Embryonic facial prominence (tissue), 1 donor: ENCODE results near the gene PLEK.

Experiments
- DNase-seq: peaks from one replicate; pipeline ENCODE4 v3.0.0-alpha.2; 2016; ENCODE audit errors: extremely low spot score

The PLEK gene

GRCh38 chr2:68415521-68415920, 50.4 kb downstream of the PLEK start:
- no peak for DNase-seq

GRCh38 chr2:68416081-68416675, 51.1 kb downstream of the PLEK start:
- no peak for DNase-seq

GRCh38 chr2:68417926-68418325, 52.8 kb downstream of the PLEK start:
- DNase-seq, result no peak

- DNase-seq, result no peak
Observed at GRCh38 chr2:68418419-68418818, 53.3 kb downstream of the PLEK start.

GRCh38 chr2:68418855-68419254, 53.8 kb downstream of the PLEK start:
- no peak for DNase-seq

- no peak for DNase-seq
Observed at GRCh38 chr2:68420254-68420910, 55.3 kb downstream of the PLEK start.

GRCh38 chr2:68423966-68424650, 59.0 kb downstream of the PLEK start:
- no peak for DNase-seq

- DNase-seq, result no peak
Observed at GRCh38 chr2:68425503-68425902, 60.4 kb downstream of the PLEK start.

- DNase-seq, result no peak
Observed at GRCh38 chr2:68426446-68426845, 61.4 kb downstream of the PLEK start.

- DNase-seq, result no peak
Observed at GRCh38 chr2:68426848-68427579, 61.9 kb downstream of the PLEK start.

- no peak for DNase-seq
Observed at GRCh38 chr2:68428126-68428525, 63.0 kb downstream of the PLEK start.

GRCh38 chr2:68428746-68429145, 63.7 kb downstream of the PLEK start:
- no peak for DNase-seq

- no peak for DNase-seq
Observed at GRCh38 chr2:68429311-68429826, 64.3 kb downstream of the PLEK start.

GRCh38 chr2:68431316-68431972, 66.4 kb downstream of the PLEK start:
- no peak for DNase-seq

- no peak for DNase-seq
Observed at GRCh38 chr2:68432696-68433658, 67.9 kb downstream of the PLEK start.

GRCh38 chr2:68434981-68435380, 69.9 kb downstream of the PLEK start:
- no peak for DNase-seq

GRCh38 chr2:68435615-68436014, 70.5 kb downstream of the PLEK start:
- no peak for DNase-seq

- DNase-seq, result no peak
Observed at GRCh38 chr2:68436270-68436669, 71.2 kb downstream of the PLEK start.

GRCh38 chr2:68438455-68439303, 73.6 kb downstream of the PLEK start:
- no peak for DNase-seq
